SU-DHL-6 (cell line): Measurements from ENCODE around the gene FPR2.

Source experiments
- H2AFZ ChIP-seq: fragments of 200-600 bp; sonication (generic); 2 replicates; pipeline ENCODE4 v1.6.1; 2014; ENCODE audit warnings: low read depth, mild to moderate bottlenecking, moderate library complexity, mixed read lengths, antibody characterized with exemption, low read length; ENCODE audit not compliant: severe bottlenecking
- H3F3A ChIP-seq: fragments of 200-600 bp; shearing (Covaris generic); 2 replicates; pipeline ENCODE4 v1.6.0; 2016; ENCODE audit warnings: antibody characterized with exemption, mild to moderate bottlenecking; ENCODE audit not compliant: insufficient read depth
- H3K27ac ChIP-seq: fragments of 200-600 bp; sonication (generic); 2 replicates; pipeline ENCODE4 v1.5.1; 2016; ENCODE audit warnings: low read depth, mild to moderate bottlenecking, low read length, moderate library complexity, mixed read lengths
- H3K27me3 ChIP-seq: fragments of 200-600 bp; sonication (generic), shearing (Covaris generic); 2 replicates; pipeline ENCODE4 v1.6.0; 2014; ENCODE audit warnings: mild to moderate bottlenecking, low read length
- H3K36me3 ChIP-seq: fragments of 200-600 bp; sonication (generic); 2 replicates; pipeline ENCODE4 v1.6.1; 2014; ENCODE audit warnings: mild to moderate bottlenecking, low read length, mixed read lengths
- H3K4me2 ChIP-seq: fragments of 300-600, 200-600 bp; shearing (Covaris generic), sonication (generic); 2 replicates; pipeline ENCODE4 v1.6.0; 2014; ENCODE audit warnings: low read length, low read depth, mild to moderate bottlenecking; ENCODE audit not compliant: poor library complexity, severe bottlenecking
- H3K4me3 ChIP-seq: fragments of 200-600 bp; sonication (generic); 2 replicates; pipeline ENCODE4 v1.5.1; 2014; ENCODE audit warnings: antibody characterized with exemption, low read length, mild to moderate bottlenecking, mixed read lengths; ENCODE audit not compliant: insufficient read depth, poor library complexity, severe bottlenecking
- H3K79me2 ChIP-seq: fragments of 200-600 bp; sonication (generic); 2 replicates; pipeline ENCODE4 v1.6.1; 2014; ENCODE audit warnings: mild to moderate bottlenecking, low read length, moderate library complexity; ENCODE audit not compliant: insufficient read depth
- H3K9ac ChIP-seq: fragments of 200-600 bp; sonication (generic); 2 replicates; pipeline ENCODE4 v1.7.0; 2014; ENCODE audit warnings: mild to moderate bottlenecking, low read length
- H3K9me2 ChIP-seq: fragments of 200-600 bp; sonication (generic); replicated peaks from 2 replicates; pipeline ENCODE4 v1.6.1; 2014; ENCODE audit warnings: low read length; ENCODE audit not compliant: insufficient read depth
- H3K9me3 ChIP-seq: fragments of 200-600 bp; sonication (generic); 2 replicates; pipeline ENCODE4 v1.6.1; 2014; ENCODE audit warnings: low read length, mixed read lengths; ENCODE audit not compliant: insufficient read depth
- H4K20me1 ChIP-seq: fragments of 200-600 bp; sonication (generic); 2 replicates; pipeline ENCODE4 v1.6.1; 2014; ENCODE audit warnings: low read depth, mild to moderate bottlenecking, antibody characterized with exemption, low read length, moderate library complexity, mixed read lengths
- CTCF ChIP-seq: fragments of 200-600 bp; sonication (generic); IDR thresholded peaks from one replicate; pipeline ENCODE4 v1.5.1; 2017; ENCODE audit warnings: antibody characterized with exemption, mild to moderate bottlenecking, low read length, moderate library complexity; ENCODE audit not compliant: insufficient read depth, poor library complexity, severe bottlenecking
- EZH2phosphoT487 ChIP-seq: fragments of 200-600 bp; sonication (generic), shearing (Covaris generic); conservative IDR thresholded peaks from 2 replicates; pipeline ENCODE4 v1.6.1; 2018; ENCODE audit warnings: mild to moderate bottlenecking, antibody characterized with exemption, low read length, moderate library complexity, mixed read lengths

Gene FPR2

GRCh38 chr19:51792932-51793331 lies 32.0 kb downstream of the FPR2 start:
- Histone ChIP-seq H3K27me3 (no peaks in the 10 kb centered on the region), H3K27ac (no peak overlapping the region), H3K9me2 (no peaks in the 10 kb centered on the region), H3K9ac (no peak overlapping the region), H3F3A (no peaks in the 10 kb centered on the region), H3K79me2 (no peaks in the 10 kb centered on the region), H3K9me3 (no peaks in the 10 kb centered on the region), H4K20me1 (no peaks in the 10 kb centered on the region), H2AFZ (no peak overlapping the region), H3K4me3 (no peak overlapping the region), H3K36me3 (no peaks in the 10 kb centered on the region), H3K4me2 (no peak overlapping the region)
- TF ChIP-seq CTCF (no peak), EZH2phosphoT487 (no peak)

- no peak overlapping the region for H3K9ac ChIP-seq
These were observed 33.0 kb downstream of the FPR2 start for GRCh38 chr19:51793994-51794393.

GRCh38 chr19:51794885-51795490 lies 34.0 kb downstream of the FPR2 start, which contains the start of gene FPR3:
TSS of gene FPR3 (plus strand) at chr19:51795157. CDS start at chr19:51823749, 28,592 bp downstream.
- Histone ChIP-seq H3K79me2 (no peaks in the 10 kb centered on the region), H3K9me3 (no peaks in the 10 kb centered on the region), H2AFZ (no peak within 1 kb of the TSS), H4K20me1 (no peaks in the 10 kb centered on the region), H3K4me2 (no peak within 1 kb of the TSS), H3K36me3 (no peaks in the 10 kb centered on the region), H3K27me3 (no peaks in the 10 kb centered on the region), H3K27ac (no peak within 1 kb of the TSS), H3K9ac (no peak within 1 kb of the TSS), H3K4me3 (no peak within 1 kb of the TSS), H3K9me2 (no peaks in the 10 kb centered on the region), H3F3A (no peaks in the 10 kb centered on the region)
- TF ChIP-seq EZH2phosphoT487 (no peak), CTCF (no peak)

More at GRCh38 chr19:51793994-51794393, 33.0 kb downstream of the FPR2 start:
- H3K9me3 ChIP-seq: no peaks in the 10 kb centered on the region
- no peak overlapping the region for H3K27ac ChIP-seq
- H3K36me3 ChIP-seq: no peaks in the 10 kb centered on the region
- H3F3A ChIP-seq: no peaks in the 10 kb centered on the region
- no peak overlapping the region for H3K4me3 ChIP-seq
- no peaks in the 10 kb centered on the region for H3K9me2 ChIP-seq
- no peak overlapping the region for H2AFZ ChIP-seq
- no peak for TF ChIP-seq EZH2phosphoT487
- no peak for TF ChIP-seq CTCF
- H3K79me2 ChIP-seq: no peaks in the 10 kb centered on the region
- no peak overlapping the region for H3K4me2 ChIP-seq
- H3K27me3 ChIP-seq: no peaks in the 10 kb centered on the region
- H4K20me1 ChIP-seq: no peaks in the 10 kb centered on the region
